Body of pancreas (tissue), 4 donors: Measurements from ENCODE around the gene KRT10.

Experiments used
- POLR2A ChIP-seq, 3 donors: fragments of 450-650 bp; IDR thresholded peaks; one replicate each; pipeline ENCODE4 v1.6.1; 2016; ENCODE audit warnings: antibody characterized with exemption in 3 of 3, mild to moderate bottlenecking in 2 of 3
- TF ChIP-seq, protein P1 (sequence below), 7 experiments: fragments of 450-650 bp in 4 of 7; fragments of 200-600 bp in 3 of 7; sonication (generic) in 3 of 7; IDR thresholded peaks; one replicate each; pipeline ENCODE4 v1.5.1; 2016 to 2019; ENCODE audit warnings: antibody characterized with exemption in 7 of 7

DNA sequence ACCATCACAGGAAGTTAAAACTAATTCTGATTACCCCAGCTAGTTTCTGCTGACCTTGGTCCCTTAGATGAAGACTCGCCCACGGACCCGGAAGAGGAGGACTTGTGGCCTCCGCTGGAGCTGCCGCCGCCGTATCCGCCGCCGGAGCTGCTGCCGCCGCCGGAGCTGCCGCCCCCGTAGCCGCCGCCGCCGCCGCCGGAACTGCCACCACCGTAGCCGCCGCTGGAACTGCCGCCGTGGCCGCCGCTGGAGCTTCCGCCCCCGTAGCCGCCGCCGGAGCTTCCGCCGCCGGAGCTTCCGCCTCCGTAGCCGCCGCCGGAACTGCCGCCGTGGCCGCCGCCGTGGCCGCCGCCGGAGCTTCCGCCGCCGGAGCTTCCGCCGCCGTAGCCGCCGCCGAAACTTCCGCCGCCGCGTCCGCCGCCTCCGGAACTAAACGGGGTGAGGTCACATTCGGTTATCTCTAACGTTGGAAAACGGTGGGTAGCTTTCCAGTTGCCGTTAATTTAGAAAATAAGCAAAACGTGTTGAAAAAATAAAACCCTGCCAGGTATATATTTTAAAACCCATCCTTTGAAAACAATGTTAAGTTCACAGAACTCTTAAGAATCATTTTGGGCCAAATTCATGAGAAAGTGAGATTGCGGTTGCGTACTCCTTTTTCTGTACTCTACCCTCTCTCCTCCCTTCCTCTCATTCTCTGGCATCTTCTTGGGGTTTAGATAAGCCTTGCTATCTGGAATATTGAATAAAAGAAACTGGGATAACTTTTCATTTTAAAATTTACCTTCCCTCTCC, 3.5 kb downstream of the KRT10 start:
- TF ChIP-seq, protein P1, sequence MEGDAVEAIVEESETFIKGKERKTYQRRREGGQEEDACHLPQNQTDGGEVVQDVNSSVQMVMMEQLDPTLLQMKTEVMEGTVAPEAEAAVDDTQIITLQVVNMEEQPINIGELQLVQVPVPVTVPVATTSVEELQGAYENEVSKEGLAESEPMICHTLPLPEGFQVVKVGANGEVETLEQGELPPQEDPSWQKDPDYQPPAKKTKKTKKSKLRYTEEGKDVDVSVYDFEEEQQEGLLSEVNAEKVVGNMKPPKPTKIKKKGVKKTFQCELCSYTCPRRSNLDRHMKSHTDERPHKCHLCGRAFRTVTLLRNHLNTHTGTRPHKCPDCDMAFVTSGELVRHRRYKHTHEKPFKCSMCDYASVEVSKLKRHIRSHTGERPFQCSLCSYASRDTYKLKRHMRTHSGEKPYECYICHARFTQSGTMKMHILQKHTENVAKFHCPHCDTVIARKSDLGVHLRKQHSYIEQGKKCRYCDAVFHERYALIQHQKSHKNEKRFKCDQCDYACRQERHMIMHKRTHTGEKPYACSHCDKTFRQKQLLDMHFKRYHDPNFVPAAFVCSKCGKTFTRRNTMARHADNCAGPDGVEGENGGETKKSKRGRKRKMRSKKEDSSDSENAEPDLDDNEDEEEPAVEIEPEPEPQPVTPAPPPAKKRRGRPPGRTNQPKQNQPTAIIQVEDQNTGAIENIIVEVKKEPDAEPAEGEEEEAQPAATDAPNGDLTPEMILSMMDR (IDR thresholded peaks at IDR 0.05), result no peak
- TF ChIP-seq POLR2A (IDR thresholded peaks at IDR 0.05), result peak; percentile 34 to 40 (median 39)
